ENCODE measurements around the gene REPS1.
"Not testable (repeated sequence)": the region's sequence is repeated elsewhere in the genome, so short reads cannot be mapped to it uniquely, and the experiment has no call there.

The REPS1 gene

GRCh38 chr6:138970159-138970558, 17.9 kb downstream of the REPS1 start:
- no peak for DNase-seq

- no peak for DNase-seq
Measured at GRCh38 chr6:138966870-138967269, 21.2 kb downstream of the REPS1 start.

- no peak for DNase-seq
Measured at GRCh38 chr6:138965971-138966370, 22.1 kb downstream of the REPS1 start.

- no peak for DNase-seq
Measured at GRCh38 chr6:138965291-138965874, 22.7 kb downstream of the REPS1 start.

GRCh38 chr6:138964012-138964411, 24.0 kb downstream of the REPS1 start:
- DNase-seq, result no peak

GRCh38 chr6:138963531-138963930, 24.5 kb downstream of the REPS1 start:
- no peak for DNase-seq

GRCh38 chr6:138963119-138963518, 24.9 kb downstream of the REPS1 start:
- no peak for DNase-seq

- DNase-seq, result no peak
Measured at GRCh38 chr6:138959521-138959920, 28.5 kb downstream of the REPS1 start.

GRCh38 chr6:138958595-138958994, 29.5 kb downstream of the REPS1 start:
- DNase-seq, result no peak

- no peak for DNase-seq
Measured at GRCh38 chr6:138957903-138958302, 30.1 kb downstream of the REPS1 start.

- DNase-seq, result no peak
Measured at GRCh38 chr6:138957484-138957883, 30.6 kb downstream of the REPS1 start.

- DNase-seq, result no peak
Measured at GRCh38 chr6:138956244-138956924, 31.7 kb downstream of the REPS1 start.

- DNase-seq, result no peak
Measured at GRCh38 chr6:138955262-138955661, 32.8 kb downstream of the REPS1 start.

GRCh38 chr6:138953451-138953850, 34.6 kb downstream of the REPS1 start:
- no peak for DNase-seq

- DNase-seq, result no peak
Measured at GRCh38 chr6:138948546-138949179, 39.4 kb downstream of the REPS1 start.

GRCh38 chr6:138948004-138948403, 40.0 kb downstream of the REPS1 start:
- no peak for DNase-seq

- DNase-seq, result no peak
Measured at GRCh38 chr6:138945354-138945753, 42.7 kb downstream of the REPS1 start.

GRCh38 chr6:138944412-138944811, 43.6 kb downstream of the REPS1 start:
- DNase-seq, result peak; percentile 5

- DNase-seq, result no peak
Measured at GRCh38 chr6:138943089-138943625, 44.9 kb downstream of the REPS1 start.

GRCh38 chr6:138936873-138937272, 51.2 kb downstream of the REPS1 start:
- not testable (repeated sequence) for DNase-seq

GRCh38 chr6:138931660-138932059, 56.4 kb downstream of the REPS1 start:
- no peak for DNase-seq

- DNase-seq, result no peak
Measured at GRCh38 chr6:138926579-138926978, 61.5 kb downstream of the REPS1 start.

- no peak for DNase-seq
Measured at GRCh38 chr6:138925806-138926205, 62.2 kb downstream of the REPS1 start.

- no peak for DNase-seq
Measured at GRCh38 chr6:138923561-138923960, 64.5 kb downstream of the REPS1 start.
